GM18858 (cell line): Measurements from ENCODE around the gene ATF5.

ENCODE experiments used
- ATAC-seq: cut with Tn5 transposase; IDR thresholded peaks from one replicate; pipeline ENCODE4 v1.9.1; 2021; ENCODE audit not compliant: unreplicated experiment

Gene ATF5

GRCh38 chr19:49971991-49972411 is 43.0 kb downstream of the ATF5 start:
- no peak for ATAC-seq

GRCh38 chr19:49972841-49973240 is 43.8 kb downstream of the ATF5 start:
- ATAC-seq = no peak

- no peak for ATAC-seq
Observed at GRCh38 chr19:49973987-49974386, 45.0 kb downstream of the ATF5 start.

GRCh38 chr19:49975051-49975450 is 46.0 kb downstream of the ATF5 start:
- no peak for ATAC-seq

GRCh38 chr19:49976496-49976895 is 47.5 kb downstream of the ATF5 start:
- ATAC-seq = no peak

GRCh38 chr19:49977076-49977475 is 48.1 kb downstream of the ATF5 start:
- no peak for ATAC-seq

- ATAC-seq = no peak
Observed at GRCh38 chr19:49977881-49978280, 48.9 kb downstream of the ATF5 start.

- no peak for ATAC-seq
Observed at GRCh38 chr19:49978324-49978723, 49.3 kb downstream of the ATF5 start.

GRCh38 chr19:49981603-49982593 is 52.9 kb downstream of the ATF5 start:
- ATAC-seq = no peak
